ENCODE results near the gene OLFM1.
"Not testable (repeated sequence)": the region's sequence is repeated elsewhere in the genome, so short reads cannot be mapped to it uniquely, and the experiment has no call there.

Gene OLFM1

GRCh38 chr9:135151757-135152613 is 64.5 kb downstream of the OLFM1 start:
- DNase-seq (ENCODE audit: low read depth, low spot score): no peak

GRCh38 chr9:135152614-135153334 is 65.3 kb downstream of the OLFM1 start:
- DNase-seq (ENCODE audit: low read depth, low spot score): no peak

GRCh38 chr9:135154050-135154615 is 66.7 kb downstream of the OLFM1 start:
- DNase-seq (ENCODE audit: low read depth, low spot score): no peak

- no peak for DNase-seq (ENCODE audit: low read depth, low spot score)
These were observed 67.9 kb downstream of the OLFM1 start for GRCh38 chr9:135155396-135155795.

GRCh38 chr9:135156525-135157510 is 69.3 kb downstream of the OLFM1 start:
- no peak for DNase-seq (ENCODE audit: low read depth, low spot score)

GRCh38 chr9:135157856-135158563 is 70.5 kb downstream of the OLFM1 start:
- no peak for DNase-seq (ENCODE audit: low read depth, low spot score)

- no peak for DNase-seq (ENCODE audit: low read depth, low spot score)
These were observed 71.1 kb downstream of the OLFM1 start for GRCh38 chr9:135158564-135158937.

GRCh38 chr9:135159801-135160200 is 72.3 kb downstream of the OLFM1 start:
- DNase-seq (ENCODE audit: low read depth, low spot score): no peak

GRCh38 chr9:135160862-135161261 is 73.4 kb downstream of the OLFM1 start:
- DNase-seq (ENCODE audit: low read depth, low spot score): no peak

GRCh38 chr9:135162599-135162998 is 75.1 kb downstream of the OLFM1 start:
- DNase-seq (ENCODE audit: low read depth, low spot score): not testable (repeated sequence)

GRCh38 chr9:135163023-135163780 is 75.7 kb downstream of the OLFM1 start:
- no peak for DNase-seq (ENCODE audit: low read depth, low spot score)

GRCh38 chr9:135164036-135164435 is 76.6 kb downstream of the OLFM1 start:
- no peak for DNase-seq (ENCODE audit: low read depth, low spot score)

- DNase-seq (ENCODE audit: low read depth, low spot score): no peak
These were observed 77.7 kb downstream of the OLFM1 start for GRCh38 chr9:135165003-135165711.

- no peak for DNase-seq (ENCODE audit: low read depth, low spot score)
These were observed 78.5 kb downstream of the OLFM1 start for GRCh38 chr9:135165756-135166519.

- DNase-seq (ENCODE audit: low read depth, low spot score): no peak
These were observed 79.1 kb downstream of the OLFM1 start for GRCh38 chr9:135166565-135166964.

GRCh38 chr9:135167356-135167755 is 79.9 kb downstream of the OLFM1 start:
- DNase-seq (ENCODE audit: low read depth, low spot score): no peak

GRCh38 chr9:135167849-135168655 is 80.6 kb downstream of the OLFM1 start:
- no peak for DNase-seq (ENCODE audit: low read depth, low spot score)

GRCh38 chr9:135169709-135170226 is 82.3 kb downstream of the OLFM1 start:
- no peak for DNase-seq (ENCODE audit: low read depth, low spot score)

Data from activated naive CD8-positive, alpha-beta T cell treated with anti-CD3 and anti-CD28 coated beads, Interleukin-2, amount 50 U/mL, for 16 hours (primary cell).